Endothelial cell of umbilical vein (primary cell): ENCODE results near the gene LAMA5. TPM values are rescaled to one million over a fixed set of nuclear protein-coding genes. Genes with fewer than 3 reads are reported as not detected.

Experiments
- BruUV-seq: library from RNA; stranded (reverse); fragments of 400-500 nt; replicated peaks from 2 replicates; lab custom pipeline; 2021; lab: Mats Ljungman, UMichigan
- CTCF ChIA-PET: fragments of 300-600, 350-600 bp; sonication (Branson Sonifier 250); formaldehyde crosslinking; loops from one replicate; lab custom pipeline; 2021; ENCODE audit warnings: antibody characterized with exemption, inconsistent platforms; lab: Charles Lee
- POLR2A ChIA-PET: fragments of 300-600, 350-600 bp; sonication (Branson Sonifier 250); formaldehyde crosslinking; loops from one replicate; lab custom pipeline; 2021; ENCODE audit warnings: antibody characterized with exemption, inconsistent platforms; lab: Charles Lee
- DNase-seq: peaks from one replicate; pipeline ENCODE4 v3.0.0-alpha.2; 2011; ENCODE audit warnings: low read depth, low spot score
- FAIRE-seq: peaks from 2 replicates; lab custom pipeline; 2011; peaks lifted over from hg19 to GRCh38; lab: Jason Lieb, UNC
- H2AFZ ChIP-seq: 2 replicates; pipeline ENCODE4 v1.6.0; 2012; ENCODE audit warnings: low read depth, low read length, control low read depth, inconsistent platforms
- H3K27ac ChIP-seq: 2 replicates; pipeline ENCODE4 v1.5.1; 2011; ENCODE audit warnings: low read depth, mild to moderate bottlenecking, control low read depth, low read length, moderate library complexity; ENCODE audit not compliant: insufficient read depth
- H3K27me3 ChIP-seq, 2 experiments: 2 replicates each; pipeline versions ENCODE4 v1.6.0 to v1.6.1; 2011; ENCODE audit warnings: low read length in 2 of 2, mixed read lengths in 1 of 2; ENCODE audit not compliant: control insufficient read depth in 2 of 2, insufficient read depth in 2 of 2
- H3K36me3 ChIP-seq, 2 experiments: 2 replicates in 1 of 2; 3 replicates in 1 of 2; pipeline ENCODE4 v1.5.1; 2011; ENCODE audit warnings: low read length in 2 of 2, mild to moderate bottlenecking in 1 of 2, moderate library complexity in 1 of 2; ENCODE audit not compliant: control insufficient read depth in 2 of 2, insufficient read depth in 2 of 2; ENCODE audit errors: extremely low read depth in 1 of 2
- H3K4me1 ChIP-seq: 3 replicates; pipeline ENCODE4 v1.5.1; 2011; ENCODE audit warnings: mild to moderate bottlenecking, low read length; ENCODE audit not compliant: control insufficient read depth, insufficient read depth; ENCODE audit errors: extremely low read depth
- H3K4me2 ChIP-seq: 2 replicates; pipeline ENCODE4 v1.6.1; 2011; ENCODE audit warnings: low read length, control low read depth, mixed read lengths; ENCODE audit not compliant: insufficient read depth
- H3K4me3 ChIP-seq, 3 experiments: fragments of 200-600 bp in 1 of 3; sonication (generic), shearing (Covaris generic) in 1 of 3; replicated peaks in 1 of 3; 2 replicates each; pipeline ENCODE4 v1.5.1; 2011 to 2016; ENCODE audit warnings: control low read depth in 3 of 3, low read length in 3 of 3, mild to moderate bottlenecking in 2 of 3, inconsistent platforms in 1 of 3, low read depth in 1 of 3, moderate library complexity in 1 of 3; ENCODE audit not compliant: insufficient read depth in 1 of 3
- H3K79me2 ChIP-seq: 2 replicates; pipeline ENCODE4 v1.6.0; 2012; ENCODE audit warnings: low read length, inconsistent platforms; ENCODE audit not compliant: control insufficient read depth, insufficient read depth
- H3K9ac ChIP-seq: replicated peaks from 2 replicates; pipeline ENCODE3; 2011; ENCODE audit warnings: low read length, control low read depth; ENCODE audit not compliant: insufficient read depth; ENCODE audit errors: extremely low read depth
- H3K9me1 ChIP-seq: replicated peaks from 3 replicates; pipeline ENCODE4 v1.6.0; 2011; ENCODE audit warnings: mild to moderate bottlenecking, low read length; ENCODE audit not compliant: control insufficient read depth, insufficient read depth; ENCODE audit errors: extremely low read depth
- H3K9me3 ChIP-seq: replicated peaks from 2 replicates; pipeline ENCODE4 v1.5.1; 2012; ENCODE audit warnings: low read length, inconsistent platforms; ENCODE audit not compliant: control insufficient read depth, insufficient read depth
- H4K20me1 ChIP-seq: replicated peaks from 2 replicates; pipeline ENCODE3; 2011; ENCODE audit warnings: mild to moderate bottlenecking, low read length; ENCODE audit not compliant: control insufficient read depth, insufficient read depth; ENCODE audit errors: extremely low read depth
- EZH2 ChIP-seq: IDR thresholded peaks from 2 replicates; pipeline ENCODE4 v1.6.1; 2012; ENCODE audit warnings: borderline replicate concordance, low read depth, mild to moderate bottlenecking, moderate library complexity, low read length, inconsistent platforms; ENCODE audit not compliant: severe bottlenecking
- FOS ChIP-seq: IDR thresholded peaks from 2 replicates; pipeline ENCODE4 v1.6.1; 2011; ENCODE audit warnings: mild to moderate bottlenecking, low read length, moderate library complexity, borderline replicate concordance; ENCODE audit not compliant: insufficient read depth
- GATA2 ChIP-seq: IDR thresholded peaks from 2 replicates; pipeline ENCODE4 v1.7.0; 2011; ENCODE audit warnings: low read depth, mild to moderate bottlenecking, moderate library complexity, mixed read lengths, low read length; ENCODE audit not compliant: insufficient read length, insufficient read depth
- JUN ChIP-seq: IDR thresholded peaks from 2 replicates; pipeline ENCODE4 v1.6.1; 2011; ENCODE audit warnings: borderline replicate concordance, low read depth; ENCODE audit not compliant: insufficient read length, insufficient read depth
- MAX ChIP-seq: IDR thresholded peaks from 2 replicates; pipeline ENCODE4 v1.6.1; 2011; ENCODE audit not compliant: insufficient read depth, insufficient read length
- MYC ChIP-seq: IDR thresholded peaks from one replicate; pipeline ENCODE4 v1.6.1; 2011; ENCODE audit warnings: mild to moderate bottlenecking, low read depth, low read length
- POLR2A ChIP-seq: IDR thresholded peaks from 2 replicates; pipeline ENCODE4 v1.6.1; 2012; ENCODE audit warnings: low read depth, mild to moderate bottlenecking, control low read depth, low read length
- POLR2AphosphoS5 ChIP-seq: IDR thresholded peaks from 2 replicates; pipeline ENCODE4 v1.6.1; 2012; ENCODE audit warnings: low read depth, mild to moderate bottlenecking, control low read depth, low read length, moderate library complexity; ENCODE audit not compliant: insufficient read depth
- dilution Hi-C: fragments of 300-500 bp; cut with MboI; formaldehyde crosslinking; loops from one replicate; pipeline ENCODE4 v1.15.0; 2019; ENCODE audit warnings: low sequenced_read_pairs; ENCODE audit not compliant: extremely low pct_ligation_motif_present
- intact Hi-C: fragments of 100-400 bp; cut with micrococcal nuclease; formaldehyde crosslinking; loops from one replicate; pipeline ENCODE4 v1.10.0; 2022
- polyA plus RNA-seq, 4 experiments: library from polyadenylated mRNA; depleted of rRNA in 3 of 4; stranded (reverse) in 3 of 4; unstranded in 1 of 4; fragments of >200 nt; gene quantifications; 2 replicates each; pipeline versions ENCODE4 v1.2.1 to v1.2.3, GENCODE V29; 2011 to 2012; ENCODE audit warnings: missing spikeins in 1 of 4
- total RNA-seq: library from RNA; stranded (reverse); gene quantifications from 2 replicates; pipeline ENCODE4 v1.2.3, GENCODE V29; 2021
- TF ChIP-seq, protein P1 (sequence below), 2 donors: IDR thresholded peaks; 1 replicate in 1 of 2; 2 replicates in 1 of 2; pipeline ENCODE4 v1.5.1; 2011; ENCODE audit warnings: low read length in 2 of 2, mild to moderate bottlenecking in 2 of 2, moderate library complexity in 2 of 2, control low read depth in 1 of 2, inconsistent platforms in 1 of 2, low read depth in 1 of 2; ENCODE audit not compliant: insufficient read depth in 1 of 2; ENCODE audit errors: extremely low read depth in 1 of 2

LAMA5 gene
- total and polyA plus RNA-seq, 2 donors (not counting 3 experiments of a cell fraction or from before 2014, with no cell fraction given), result 24.0 to 145 TPM

GRCh38 chr20:62328684-62329388 is 38.3 kb downstream of the LAMA5 start:
- no peak overlapping the region for H2AFZ ChIP-seq
- ChIA-PET CTCF (interaction anchor here (0.8 to 2.1 kb wide), 4 partner anchors 11 to 54 kb away, joined by 3 to 12 read pairs (median 4); no protein-coding TSS in a partner anchor), POLR2A (no interaction called here)
- FAIRE-seq (no peak), DNase-seq (no peak)
- no TSS peak for BruUV-seq
- no peaks in the 10 kb centered on the region for H3K9me1 ChIP-seq
- no peaks in the 10 kb centered on the region for H3K4me1 ChIP-seq
- H3K9me3 ChIP-seq, result no peaks in the 10 kb centered on the region
- dilution Hi-C loops, result no loop called here
- no peaks in the 10 kb centered on the region for H3K79me2 ChIP-seq
- no peak overlapping the region for H3K9ac ChIP-seq
- peaks cover 24 to 61% of the 10 kb centered on the region in 2 experiments for H3K36me3 ChIP-seq
- H3K27me3 ChIP-seq, result no peaks in the 10 kb centered on the region
- no peak overlapping the region for H3K27ac ChIP-seq
- intact Hi-C loops, result no loop called here
- no peak overlapping the region for H3K4me2 ChIP-seq
- no peaks in the 10 kb centered on the region for H4K20me1 ChIP-seq
- H3K4me3 ChIP-seq, result no peak overlapping the region
- no peak for TF ChIP-seq POLR2A
- TF ChIP-seq MYC, result no peak
- TF ChIP-seq MAX, result no peak
- TF ChIP-seq EZH2, result no peak
- TF ChIP-seq JUN, result no peak
- no peak for TF ChIP-seq FOS
- no peak for TF ChIP-seq POLR2AphosphoS5
- TF ChIP-seq, protein P1, sequence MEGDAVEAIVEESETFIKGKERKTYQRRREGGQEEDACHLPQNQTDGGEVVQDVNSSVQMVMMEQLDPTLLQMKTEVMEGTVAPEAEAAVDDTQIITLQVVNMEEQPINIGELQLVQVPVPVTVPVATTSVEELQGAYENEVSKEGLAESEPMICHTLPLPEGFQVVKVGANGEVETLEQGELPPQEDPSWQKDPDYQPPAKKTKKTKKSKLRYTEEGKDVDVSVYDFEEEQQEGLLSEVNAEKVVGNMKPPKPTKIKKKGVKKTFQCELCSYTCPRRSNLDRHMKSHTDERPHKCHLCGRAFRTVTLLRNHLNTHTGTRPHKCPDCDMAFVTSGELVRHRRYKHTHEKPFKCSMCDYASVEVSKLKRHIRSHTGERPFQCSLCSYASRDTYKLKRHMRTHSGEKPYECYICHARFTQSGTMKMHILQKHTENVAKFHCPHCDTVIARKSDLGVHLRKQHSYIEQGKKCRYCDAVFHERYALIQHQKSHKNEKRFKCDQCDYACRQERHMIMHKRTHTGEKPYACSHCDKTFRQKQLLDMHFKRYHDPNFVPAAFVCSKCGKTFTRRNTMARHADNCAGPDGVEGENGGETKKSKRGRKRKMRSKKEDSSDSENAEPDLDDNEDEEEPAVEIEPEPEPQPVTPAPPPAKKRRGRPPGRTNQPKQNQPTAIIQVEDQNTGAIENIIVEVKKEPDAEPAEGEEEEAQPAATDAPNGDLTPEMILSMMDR (IDR thresholded peaks at IDR 0.05; ENCODE audit: extremely low read depth in 1 of 2, insufficient read depth in 1 of 2, low read depth in 1 of 2, low read length in 2 of 2), result no peak
- TF ChIP-seq GATA2, result no peak
